CD4-positive, alpha-beta T cell treated with Interleukin-4 for 4 hours (primary cell): ENCODE measurements around the gene LYPD3.
"Not testable (repeated sequence)": the region's sequence is repeated elsewhere in the genome, so short reads cannot be mapped to it uniquely, and the experiment has no call there.

Experiments
- DNase-seq: peaks from one replicate; pipeline ENCODE4 v3.0.0-alpha.2; 2020

LYPD3 gene

DNA sequence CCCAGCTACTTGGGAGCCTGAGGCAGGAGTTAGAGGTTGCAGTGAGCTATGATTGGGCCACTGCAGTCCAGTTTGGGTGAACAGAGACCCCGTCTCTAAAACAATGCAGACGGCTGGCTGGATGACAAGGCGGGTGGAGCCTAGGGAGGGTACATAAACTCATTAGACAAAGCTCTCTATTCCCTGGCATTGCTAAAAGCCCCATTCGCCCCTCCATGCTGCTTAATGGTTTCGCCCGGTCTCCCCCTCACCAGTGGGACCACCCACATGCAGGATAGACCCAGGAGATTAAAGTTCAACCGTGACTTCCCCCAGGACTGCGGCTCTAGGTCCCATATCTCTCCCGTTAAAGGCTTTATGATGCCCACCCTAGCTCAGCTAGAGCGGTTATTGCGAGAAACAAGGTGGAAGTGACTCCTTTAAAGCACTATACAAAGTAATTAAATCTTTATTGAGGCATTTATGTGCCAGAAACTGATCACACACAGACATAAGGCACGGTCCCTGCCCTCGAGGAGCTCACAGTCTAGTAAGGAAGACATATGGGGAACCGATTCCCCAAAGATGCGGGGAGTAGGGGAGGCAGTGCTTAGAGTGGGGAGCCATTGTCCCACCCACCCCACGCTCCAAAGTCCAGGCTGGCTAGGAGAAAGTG lies 4.9 kb downstream of the LYPD3 start:
- no peak for DNase-seq

DNA sequence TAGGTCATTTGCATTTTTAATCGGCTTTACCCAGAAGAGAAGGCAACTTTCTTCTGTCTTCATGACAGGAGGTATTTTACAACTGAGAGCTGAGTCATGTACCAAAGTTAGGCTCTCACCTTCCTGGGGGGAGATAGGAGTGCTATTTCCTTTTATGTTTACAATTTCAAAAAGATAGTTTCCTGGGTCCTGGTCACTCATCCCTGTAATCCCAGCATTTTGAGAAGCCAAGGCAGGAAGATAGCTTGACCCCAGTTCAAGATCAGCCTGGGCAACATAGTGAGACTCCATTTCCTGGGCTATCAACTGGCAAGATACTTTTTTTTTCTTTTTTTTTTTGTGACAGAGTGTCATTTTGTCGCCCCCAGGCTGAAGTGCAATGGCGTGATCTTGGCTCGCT lies 7.6 kb downstream of the LYPD3 start:
- DNase-seq = no peak

DNA sequence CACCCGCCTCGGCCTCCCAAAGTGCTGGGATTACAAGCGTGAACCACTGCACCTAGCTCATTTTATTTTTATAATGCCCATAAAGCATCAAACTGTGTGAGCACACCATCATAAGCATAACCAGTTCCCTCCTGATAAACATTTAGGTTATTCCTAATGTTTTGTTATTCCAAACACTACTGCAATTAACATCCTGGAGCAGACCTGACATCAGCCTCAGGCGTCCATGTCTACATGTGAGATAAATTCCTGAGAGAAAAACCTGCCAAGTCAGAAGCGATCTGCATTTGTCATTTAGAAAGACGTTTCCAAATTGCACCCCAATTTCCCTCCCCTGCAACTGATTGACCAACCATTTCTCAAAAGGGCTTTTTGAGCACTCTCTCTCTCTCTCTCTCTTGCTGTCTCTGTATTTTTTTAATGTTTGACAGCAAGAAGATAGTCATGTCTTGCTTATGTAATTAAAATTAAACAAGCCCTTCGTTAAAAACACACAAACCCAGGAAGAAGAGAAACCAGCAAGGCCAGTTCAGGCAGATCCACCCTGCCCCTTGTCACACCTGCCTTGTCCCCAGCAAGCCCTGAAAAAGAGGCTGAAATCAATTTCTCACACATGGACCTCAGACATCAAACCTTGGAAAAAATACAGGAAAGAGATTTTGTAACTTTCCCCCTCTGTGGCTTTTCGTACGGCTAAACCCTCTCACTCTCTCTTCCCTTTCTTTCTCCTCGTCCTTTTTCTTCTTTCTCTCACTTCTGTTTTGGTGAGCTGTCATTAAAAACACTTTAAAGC lies 9.9 kb downstream of the LYPD3 start:
- no peak for DNase-seq

DNA sequence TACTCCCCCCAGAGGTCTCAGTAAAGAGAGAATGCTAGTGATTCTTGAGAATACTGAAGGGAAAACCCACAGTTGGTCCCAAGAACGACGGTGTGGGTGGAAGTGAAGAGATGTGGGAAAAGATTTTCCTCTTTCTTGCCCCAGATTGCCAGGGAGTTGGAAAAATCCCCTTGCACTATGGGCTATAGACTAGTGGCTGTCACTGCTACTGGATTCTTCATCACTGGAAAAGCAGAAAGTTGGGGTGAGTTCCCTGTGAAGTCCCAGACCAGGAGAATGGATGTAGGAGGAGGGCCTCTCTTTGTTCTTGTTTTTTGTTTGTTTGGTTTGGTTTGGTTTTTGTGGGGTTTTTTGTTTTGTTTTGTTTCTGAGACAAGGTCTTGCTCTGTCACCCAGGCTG lies 11.4 kb downstream of the LYPD3 start:
- no peak for DNase-seq

DNA sequence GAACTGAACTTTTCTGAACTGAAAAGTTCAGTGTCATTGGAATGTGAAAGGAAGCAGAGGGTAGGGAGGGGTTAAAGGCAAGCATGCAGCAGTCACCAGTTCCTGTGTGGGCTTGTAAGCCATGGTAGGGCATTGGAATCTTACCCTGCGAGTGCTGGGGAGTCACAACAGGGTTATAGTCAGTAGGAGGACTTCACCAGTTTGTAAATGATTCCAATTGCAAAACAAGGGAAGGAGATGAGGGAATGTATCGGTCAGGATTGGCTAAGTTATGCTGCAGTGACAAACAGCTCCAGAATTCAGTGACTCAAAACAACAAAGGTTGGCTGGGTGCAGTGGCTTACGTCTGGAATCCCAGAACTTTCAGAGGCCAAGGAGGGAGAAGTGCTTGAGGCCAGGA lies 12.8 kb downstream of the LYPD3 start:
- DNase-seq = no peak

DNA sequence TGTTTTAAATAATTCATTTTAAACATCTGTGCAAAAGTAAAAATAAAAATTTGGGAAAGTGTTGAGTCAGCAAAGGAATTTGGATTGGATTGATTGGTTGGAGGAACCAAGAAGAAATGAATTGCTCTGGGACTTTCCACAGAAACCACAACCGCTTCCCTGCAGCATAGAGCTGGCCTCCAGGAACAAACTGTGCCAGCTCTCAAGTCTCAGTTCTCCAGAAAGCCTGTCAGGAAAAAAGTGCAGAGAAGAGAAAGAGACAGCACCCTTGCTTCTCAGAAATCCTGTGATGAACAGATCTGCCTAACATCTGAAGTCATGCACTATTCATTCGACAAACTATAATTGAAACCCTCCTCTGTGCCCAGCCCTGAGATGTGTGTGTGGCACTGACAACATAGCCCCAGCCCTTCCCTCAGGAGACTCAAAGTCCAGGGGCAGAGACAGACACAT lies 14.8 kb downstream of the LYPD3 start:
- no peak for DNase-seq

DNA sequence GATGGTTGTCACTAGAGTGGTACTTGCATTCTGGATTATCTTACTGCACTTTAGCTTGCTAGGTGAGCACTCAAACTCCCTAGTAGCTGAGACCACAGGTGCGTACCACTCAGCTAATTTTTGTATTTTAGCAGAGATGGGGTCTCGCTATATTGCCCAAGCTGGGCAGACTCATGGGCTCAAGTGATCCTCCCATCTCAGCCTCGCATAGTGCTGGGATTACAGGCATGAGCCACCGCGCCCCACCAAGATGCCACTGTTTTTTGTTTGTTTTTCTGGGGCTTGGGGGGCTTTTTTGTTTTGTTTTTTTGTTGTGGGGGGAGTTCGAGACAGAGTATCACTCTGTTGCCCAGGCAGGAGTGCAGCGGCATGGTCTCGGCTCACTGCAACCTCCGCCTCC lies 17.8 kb downstream of the LYPD3 start:
- DNase-seq = no peak

DNA sequence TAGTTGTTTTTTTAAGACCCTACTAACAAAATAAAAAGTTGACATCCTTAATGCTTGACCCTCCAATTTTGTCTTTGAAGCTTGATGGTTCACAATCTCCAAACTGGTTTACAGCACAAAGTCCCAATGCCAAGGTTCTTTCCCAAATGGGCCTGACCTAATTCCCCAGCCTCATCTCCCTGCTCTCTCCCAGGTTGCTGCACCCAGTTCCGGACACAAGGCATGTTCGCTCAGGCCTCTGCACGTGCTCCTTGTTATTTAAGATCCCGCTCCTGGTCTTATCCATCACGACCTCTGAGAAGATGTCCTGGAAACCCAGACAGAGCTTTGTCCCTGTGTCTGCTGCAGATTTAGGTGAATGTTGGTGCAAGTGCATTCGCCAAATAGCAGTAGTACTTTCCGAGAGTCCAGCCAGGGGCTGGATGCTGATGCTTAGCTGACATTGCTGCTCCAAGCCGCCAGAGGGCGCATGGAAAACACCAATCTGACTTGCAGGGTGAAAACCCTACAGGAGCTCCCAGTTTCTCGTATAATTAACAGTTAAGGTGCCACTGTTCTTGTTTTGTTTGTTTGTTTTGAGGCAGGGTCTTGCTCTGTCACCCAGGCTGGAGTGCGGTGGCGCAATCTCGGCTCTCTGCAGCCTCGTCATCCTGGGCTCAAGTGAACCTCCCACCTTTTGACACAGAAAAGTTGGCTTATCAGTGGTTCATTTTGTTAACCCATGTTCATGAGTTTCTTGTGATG lies 18.5 kb downstream of the LYPD3 start:
- peak; percentile 79 for DNase-seq

DNA sequence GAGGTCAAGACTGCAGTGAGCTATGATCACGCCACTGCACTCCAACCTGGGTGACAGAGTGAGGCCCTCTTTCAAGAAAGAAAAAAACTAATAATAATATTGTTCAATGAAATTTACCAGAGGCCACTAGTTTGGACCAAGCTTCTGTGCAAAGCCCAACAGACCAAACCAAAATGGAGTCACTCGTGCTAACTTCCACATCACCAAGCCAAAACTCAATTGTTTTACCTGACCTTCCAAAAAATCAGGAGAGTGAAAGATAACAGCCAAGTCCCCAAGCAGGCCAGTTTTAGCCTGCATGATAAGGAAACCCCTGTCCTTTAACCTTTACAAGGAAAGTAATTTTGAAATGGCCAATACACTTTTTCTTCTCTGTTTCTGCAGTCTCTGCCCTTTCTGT lies 20.0 kb downstream of the LYPD3 start:
- DNase-seq = no peak

DNA sequence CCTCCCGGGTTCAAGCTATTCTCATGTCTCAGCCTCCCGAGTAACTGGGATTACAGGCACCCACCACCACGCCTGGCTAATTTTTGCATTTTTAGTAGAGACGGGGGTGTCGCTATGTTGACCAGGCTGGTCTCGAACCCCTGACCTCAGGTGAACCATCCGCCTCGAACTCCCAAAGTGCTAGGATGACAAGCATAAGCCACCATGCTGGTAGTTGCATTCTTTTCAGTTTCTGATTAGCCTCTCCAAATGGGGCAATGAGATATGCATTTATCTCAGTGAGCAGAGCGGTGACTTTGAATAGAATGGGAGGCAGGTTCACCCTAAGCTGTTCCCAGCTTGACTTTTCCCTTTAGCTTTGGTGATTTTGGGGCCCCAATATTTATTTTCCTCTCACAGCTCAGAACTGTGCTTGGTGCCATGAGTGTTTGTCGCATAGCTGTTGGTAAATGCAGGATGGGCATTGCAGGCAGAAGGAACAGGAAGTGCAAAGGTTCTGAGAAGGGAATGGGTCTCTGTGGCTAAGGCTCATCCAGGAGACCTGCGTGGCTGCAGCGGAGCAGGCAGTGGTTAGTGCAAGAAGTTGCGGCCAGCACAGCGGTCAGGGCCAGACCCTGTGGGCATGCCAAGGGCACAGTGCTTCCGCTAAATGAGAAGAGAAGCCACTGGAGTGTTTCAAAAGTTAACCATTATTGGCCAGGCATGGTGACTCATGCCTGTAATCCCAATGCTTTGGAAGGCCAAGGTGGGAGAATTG lies 20.7 kb downstream of the LYPD3 start:
- no peak for DNase-seq

DNA sequence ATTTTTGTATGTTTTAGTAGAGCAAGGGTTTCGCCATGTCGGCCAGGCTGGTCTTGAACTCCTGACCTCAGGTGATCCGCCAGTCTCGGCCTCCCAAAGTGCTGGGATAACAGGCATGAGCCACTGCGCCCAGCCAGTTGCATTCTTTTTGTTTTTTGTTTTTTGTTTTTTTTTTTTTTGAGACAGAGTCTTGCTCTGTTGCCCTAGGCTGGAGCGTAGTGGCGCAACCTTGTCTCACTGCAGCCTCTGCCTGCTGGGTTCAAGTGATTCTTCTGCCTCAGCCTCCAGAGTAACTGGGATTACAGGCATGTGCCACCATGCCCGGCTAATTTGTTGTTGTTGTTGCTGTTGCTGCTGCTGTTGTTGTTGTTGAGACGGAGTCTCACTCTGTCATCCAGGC lies 21.3 kb downstream of the LYPD3 start:
- not testable (repeated sequence) for DNase-seq

DNA sequence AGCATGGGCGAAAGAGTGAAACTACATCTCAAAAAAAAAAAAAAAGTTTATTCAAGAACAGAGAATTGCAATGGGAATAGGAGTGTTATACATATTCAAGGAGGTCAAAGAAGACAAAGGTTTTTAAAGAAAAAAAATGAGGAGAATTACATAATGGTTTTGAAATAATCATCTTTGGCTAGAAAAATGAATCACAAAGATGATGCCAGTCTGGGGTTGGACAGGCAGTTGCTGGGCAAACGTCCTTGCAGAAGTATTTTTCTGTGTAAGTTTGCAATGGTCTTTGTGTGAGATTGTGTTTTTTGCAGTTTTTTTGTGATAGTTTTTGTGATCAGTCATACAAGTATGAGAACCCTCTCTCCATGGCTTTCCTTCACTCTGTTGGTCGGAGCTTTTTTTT lies 23.7 kb downstream of the LYPD3 start:
- DNase-seq = no peak

DNA sequence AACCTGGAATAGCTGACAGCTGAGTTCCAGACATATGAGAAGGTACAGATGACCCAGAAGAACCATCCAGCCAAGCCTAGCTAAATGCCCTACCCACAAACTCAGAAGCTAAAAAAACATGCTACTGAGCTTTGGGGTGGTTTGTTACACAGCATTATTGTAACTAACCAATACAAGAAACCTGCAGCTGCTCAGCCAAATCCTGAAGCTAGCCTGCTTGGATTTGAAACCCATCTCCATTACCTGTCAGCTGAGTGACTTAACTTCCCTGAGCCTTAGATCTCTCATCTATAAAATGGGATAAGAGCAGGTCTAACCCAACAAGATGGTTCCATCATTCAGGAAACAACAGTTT lies 25.7 kb downstream of the LYPD3 start:
- DNase-seq = no peak

DNA sequence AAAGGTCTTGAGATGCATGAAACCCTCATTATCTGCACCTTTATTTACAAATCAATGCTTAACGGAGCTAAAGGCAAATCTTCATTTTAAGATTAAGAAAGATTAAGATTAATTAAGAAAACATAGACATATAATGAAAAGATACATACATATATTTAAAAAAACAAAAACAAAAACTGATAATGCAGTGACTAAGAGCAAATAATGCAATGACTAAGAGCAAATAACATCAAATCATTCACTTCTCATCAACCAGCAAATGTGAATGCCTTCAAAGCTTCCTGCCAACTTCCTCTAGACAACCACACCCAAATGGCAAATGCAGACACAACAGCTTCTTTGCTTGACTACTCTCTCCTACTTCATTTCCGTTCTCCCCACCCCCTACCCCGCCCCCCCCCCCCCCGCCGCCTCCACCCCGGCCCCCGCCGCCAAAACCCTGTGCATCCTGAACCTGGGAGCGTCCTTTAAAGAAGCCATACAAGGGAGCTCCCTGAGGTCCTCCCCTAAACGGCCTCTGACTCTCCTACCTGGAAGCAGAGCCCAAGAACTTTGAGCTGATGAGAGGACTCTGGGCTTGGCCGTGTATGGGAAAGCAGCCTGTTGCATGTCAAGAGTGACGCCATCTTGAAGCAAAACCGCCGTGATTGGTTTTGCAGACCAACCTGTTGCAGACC lies 26.2 kb downstream of the LYPD3 start:
- peak; percentile 96 for DNase-seq

DNA sequence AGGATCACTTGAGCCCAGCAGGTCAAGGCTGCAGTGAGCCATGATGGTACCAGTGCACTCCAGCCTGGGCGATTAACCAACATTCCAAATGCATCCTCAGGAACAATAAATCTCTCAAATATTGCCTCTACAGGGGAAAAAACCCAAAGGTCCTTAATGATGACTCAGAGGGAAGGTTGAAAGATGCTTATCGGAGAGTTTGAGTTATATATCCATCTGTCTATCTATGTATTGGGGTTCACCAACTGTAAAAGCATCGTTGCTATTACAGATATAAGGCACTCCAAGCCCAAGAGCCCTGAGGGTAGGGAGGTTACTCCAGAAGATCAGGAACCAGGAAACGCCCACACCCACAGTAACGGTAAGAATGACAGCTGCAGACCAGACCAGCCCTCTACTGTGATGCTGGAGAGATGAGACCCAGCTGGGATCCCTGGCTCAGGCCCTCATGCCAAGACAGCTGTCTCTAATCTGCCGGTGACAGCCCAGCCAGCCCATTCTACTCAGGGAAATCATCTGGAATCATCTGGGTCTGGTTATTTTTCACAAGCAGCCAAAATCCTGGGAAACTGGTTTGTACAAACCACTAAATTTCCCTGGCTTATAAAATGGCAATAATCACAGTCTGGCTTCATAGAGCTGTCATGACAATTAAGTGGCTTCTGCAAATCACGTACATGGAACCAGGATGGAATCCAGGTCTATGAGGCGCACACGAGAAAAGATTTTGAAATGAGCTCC lies 26.9 kb downstream of the LYPD3 start:
- peak; percentile 30 for DNase-seq

DNA sequence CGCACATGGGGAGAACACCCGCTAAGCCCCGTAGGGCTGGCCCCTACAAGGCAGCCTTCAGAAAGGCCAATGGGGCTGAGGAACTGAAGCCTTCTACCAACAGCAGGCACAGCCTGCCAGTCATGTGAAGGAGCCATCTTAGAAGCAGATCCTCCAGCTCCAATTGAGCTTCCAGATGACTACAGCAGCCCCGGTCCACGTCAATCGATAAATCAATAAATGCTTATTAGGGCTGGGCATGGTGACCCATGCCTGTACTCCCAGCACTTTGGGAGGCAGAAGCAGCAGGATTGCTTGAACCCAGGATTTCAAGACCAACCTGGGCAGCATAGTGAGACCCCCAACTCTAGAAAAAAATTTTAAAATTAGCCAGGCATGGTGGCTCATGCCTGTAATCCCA lies 27.7 kb downstream of the LYPD3 start:
- no peak for DNase-seq

DNA sequence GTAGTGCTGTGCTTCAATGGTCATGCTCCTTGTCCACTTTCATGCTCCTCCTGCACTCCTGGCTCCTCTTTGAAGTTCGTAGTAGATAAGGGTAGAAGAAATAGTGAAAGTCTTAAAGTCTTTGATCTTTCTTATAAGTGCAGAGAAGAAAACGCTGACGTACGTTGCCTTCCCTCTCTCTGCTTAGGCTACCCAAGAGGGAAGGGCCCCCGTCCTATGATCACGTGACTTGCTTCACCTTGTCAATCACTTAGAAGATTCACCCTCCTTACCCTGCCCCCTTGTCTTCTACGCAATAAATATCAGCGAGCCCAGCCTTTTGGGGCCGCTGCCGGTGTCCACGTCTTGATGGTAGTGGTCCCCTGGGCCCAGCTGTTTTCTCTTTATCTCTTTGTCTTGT lies 28.1 kb downstream of the LYPD3 start:
- not testable (repeated sequence) for DNase-seq

DNA sequence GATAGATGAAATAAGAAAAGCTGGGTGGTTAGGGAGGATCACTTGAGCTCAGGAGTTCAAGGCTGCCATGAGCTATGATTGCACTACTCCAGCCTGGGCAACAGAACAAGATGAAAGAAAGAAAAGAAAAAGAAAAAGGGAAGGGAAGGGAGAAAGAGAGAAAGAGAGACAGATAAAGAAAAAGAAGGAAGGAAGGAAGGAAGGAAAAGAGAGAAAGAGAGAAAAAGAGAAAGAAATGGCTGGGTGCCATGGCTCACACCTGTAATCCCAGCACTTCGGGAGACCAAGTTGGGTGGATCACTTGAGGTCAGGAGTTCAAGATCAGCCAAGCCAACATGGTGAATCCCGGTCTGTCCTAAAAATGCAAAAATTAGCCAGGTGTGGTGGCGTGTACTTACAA lies 29.6 kb downstream of the LYPD3 start:
- DNase-seq = no peak

DNA sequence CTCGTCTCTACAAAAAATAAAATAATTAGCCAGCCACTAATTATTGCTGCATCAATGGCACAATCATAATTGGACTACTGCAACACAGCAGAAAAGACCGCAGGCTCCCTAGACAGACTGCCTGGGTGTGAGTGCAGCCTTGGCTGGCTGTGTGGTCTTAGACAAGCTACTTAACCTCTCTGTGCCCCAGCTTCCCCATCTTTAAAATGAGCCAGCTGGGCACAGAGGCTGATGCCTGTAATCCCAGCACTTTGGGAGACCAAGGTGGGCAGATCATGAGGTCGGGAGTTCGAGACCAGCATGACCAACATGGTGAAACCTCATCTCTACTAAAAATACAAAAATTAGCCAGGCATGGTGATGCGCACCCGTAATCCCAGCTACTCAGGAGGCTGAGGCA lies 31.7 kb downstream of the LYPD3 start:
- no peak for DNase-seq

DNA sequence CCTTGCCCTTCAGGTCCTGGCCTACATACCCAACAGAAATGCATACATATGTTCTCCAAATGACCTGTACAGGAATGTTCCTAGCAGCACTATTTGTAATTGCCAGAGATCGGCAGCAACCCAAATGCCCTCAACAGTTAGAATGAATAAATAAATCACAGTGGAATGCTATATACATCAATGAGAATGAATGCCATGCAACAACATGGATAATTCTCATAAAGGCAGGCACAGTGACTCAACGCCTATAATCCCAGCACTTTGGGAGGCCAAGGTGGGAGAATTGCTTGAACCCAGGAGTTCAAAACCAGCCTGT lies 32.1 kb downstream of the LYPD3 start:
- no peak for DNase-seq

DNA sequence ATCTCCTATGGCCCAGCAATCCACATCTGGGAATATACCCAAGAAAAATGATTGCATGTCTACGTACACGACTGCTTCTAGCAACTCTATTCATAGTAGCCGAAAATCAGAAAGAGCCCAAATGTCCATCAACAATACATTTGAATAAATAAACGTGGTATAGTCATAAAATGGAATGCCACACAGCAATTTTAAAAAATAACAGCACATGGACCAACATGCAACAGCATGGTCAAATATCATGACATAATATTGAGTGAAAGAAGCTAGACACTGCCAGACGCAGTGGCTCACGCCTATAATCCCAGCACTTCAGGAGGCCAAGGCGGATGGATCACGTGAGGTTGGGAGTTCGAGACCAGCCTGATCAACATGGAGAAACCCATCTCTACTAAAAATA lies 34.4 kb downstream of the LYPD3 start:
- no peak for DNase-seq

DNA sequence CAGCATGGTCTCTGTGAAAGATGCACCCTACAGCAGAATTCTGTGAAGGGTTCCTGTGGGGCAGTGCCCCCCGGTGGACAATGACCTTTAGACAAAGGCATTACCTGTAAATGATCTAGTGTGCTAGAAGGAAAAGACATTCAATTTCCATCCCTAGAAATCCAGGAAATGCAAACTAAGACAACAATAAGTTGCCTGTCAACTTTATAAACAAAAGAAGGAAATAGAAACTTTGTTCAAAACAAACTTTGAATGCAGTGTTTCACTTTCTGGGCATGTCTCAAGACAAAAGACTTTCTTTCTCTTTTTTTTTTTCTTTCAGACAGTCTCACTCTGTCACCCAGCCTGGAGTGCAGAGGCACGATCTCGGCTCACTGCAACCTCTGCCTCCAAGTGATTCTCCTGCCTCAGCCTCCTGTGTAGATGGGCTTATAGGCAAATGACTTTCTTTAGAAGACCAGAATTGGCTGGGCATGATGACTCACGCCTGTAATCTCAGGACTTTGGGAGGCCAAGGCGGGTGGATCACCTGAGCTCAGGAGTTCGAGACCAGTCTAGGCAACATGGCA lies 35.2 kb downstream of the LYPD3 start:
- DNase-seq = no peak
